ENCODE data around the gene CFAP251. TPM values are rescaled to one million over a fixed set of nuclear protein-coding genes. Genes with fewer than 3 reads are reported as not detected.

CFAP251 gene
- total and polyA plus RNA-seq, 3 donors from 2014 or later: 29.0 to 56.1 (median 41.5) TPM

DNA sequence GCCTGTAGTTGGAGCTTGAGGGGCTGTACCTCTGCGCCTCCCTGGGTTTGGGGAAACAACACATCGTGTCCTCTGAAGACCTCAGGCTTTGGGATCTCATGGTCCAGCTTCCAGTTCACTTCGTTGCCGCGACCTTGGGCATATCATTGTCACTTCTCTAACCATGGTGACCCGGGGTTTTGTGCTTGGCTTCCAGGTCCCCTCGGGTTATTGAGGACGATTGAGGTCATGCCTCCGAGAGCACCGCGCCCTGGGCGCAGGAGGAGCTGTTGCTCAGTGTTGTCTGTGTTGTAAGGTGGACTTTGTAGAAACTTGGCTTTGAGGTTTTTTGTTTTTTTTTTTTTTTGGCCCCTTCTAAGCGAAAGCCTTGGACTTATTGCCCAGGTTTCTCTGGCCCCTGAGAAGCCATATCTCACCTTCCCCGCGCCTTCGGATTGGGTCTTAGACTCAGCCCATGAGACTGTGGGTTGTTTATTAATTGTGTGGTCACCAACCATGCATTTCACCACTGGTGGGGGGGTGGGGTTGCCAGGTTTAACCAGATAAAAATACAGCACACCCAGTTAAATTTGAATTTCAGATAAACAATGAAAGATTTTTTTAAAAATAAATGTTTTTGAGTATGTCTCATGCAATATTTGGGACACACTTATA, 105.9 kb downstream of the CFAP251 start:
- WGBS, 2 donors: 33 to 46% methylated on average over 16 of the region's 16 CpGs

DNA sequence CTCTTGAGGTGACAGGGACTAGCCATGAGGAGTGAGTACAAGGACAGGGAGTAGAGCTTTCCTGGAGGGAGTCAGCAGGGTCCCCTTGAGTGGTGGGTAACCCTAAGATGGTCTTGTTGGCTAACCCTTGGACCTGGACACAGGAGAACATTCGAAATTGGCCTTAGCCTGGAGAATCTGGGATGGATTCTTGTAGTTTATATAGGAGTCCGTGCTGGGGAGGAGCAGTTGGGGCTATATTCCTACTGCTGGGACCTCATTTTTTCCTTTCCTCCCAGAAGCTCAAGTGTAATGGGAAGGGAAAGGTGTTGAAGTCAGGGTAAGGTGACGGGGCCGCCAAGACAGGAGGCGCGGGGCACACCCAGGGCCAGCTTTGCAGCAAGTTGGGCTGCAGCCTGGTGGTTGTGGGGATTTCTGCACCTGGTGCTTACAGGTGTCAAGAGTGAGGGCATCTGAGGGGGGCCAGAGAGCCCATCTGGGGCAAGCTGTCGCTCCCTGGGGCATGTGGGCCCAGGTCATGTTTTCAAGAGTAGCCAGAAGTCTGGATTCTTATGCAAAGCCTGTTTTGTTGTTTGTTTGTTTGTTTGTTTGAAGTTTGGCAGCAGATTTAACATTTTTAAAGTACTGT, 108.4 kb downstream of the CFAP251 start:
- no peaks in the 10 kb centered on the region for H3K9me3 ChIP-seq
- WGBS, 2 donors: 97 to 99% methylated on average over 7 of the region's 7 CpGs
- H3K36me3 ChIP-seq (ENCODE audit: low read depth, missing control alignments): no peaks in the 10 kb centered on the region
- no peak for DNase-seq
- peaks cover 14% of the 10 kb centered on the region for H3K4me1 ChIP-seq
- no peaks in the 10 kb centered on the region for H3K27me3 ChIP-seq
- H3K27ac ChIP-seq: no peak overlapping the region
- no peak overlapping the region for H3K4me3 ChIP-seq
- intact Hi-C loops (cut with DNase I; ENCODE audit: low total_unique reads): loop anchor here (10.0 kb wide), 1 partner anchor 102 kb away; no protein-coding TSS in a partner anchor
- no peak for TF ChIP-seq POLR2A (IDR thresholded peaks at IDR 0.05)
- TF ChIP-seq, protein P1, sequence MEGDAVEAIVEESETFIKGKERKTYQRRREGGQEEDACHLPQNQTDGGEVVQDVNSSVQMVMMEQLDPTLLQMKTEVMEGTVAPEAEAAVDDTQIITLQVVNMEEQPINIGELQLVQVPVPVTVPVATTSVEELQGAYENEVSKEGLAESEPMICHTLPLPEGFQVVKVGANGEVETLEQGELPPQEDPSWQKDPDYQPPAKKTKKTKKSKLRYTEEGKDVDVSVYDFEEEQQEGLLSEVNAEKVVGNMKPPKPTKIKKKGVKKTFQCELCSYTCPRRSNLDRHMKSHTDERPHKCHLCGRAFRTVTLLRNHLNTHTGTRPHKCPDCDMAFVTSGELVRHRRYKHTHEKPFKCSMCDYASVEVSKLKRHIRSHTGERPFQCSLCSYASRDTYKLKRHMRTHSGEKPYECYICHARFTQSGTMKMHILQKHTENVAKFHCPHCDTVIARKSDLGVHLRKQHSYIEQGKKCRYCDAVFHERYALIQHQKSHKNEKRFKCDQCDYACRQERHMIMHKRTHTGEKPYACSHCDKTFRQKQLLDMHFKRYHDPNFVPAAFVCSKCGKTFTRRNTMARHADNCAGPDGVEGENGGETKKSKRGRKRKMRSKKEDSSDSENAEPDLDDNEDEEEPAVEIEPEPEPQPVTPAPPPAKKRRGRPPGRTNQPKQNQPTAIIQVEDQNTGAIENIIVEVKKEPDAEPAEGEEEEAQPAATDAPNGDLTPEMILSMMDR (IDR thresholded peaks at IDR 0.05): no peak

More for the DNA sequence above, 105.9 kb downstream of the CFAP251 start:
- TF ChIP-seq, protein P1 (IDR thresholded peaks at IDR 0.05): no peak
- TF ChIP-seq POLR2A (IDR thresholded peaks at IDR 0.05): no peak
- DNase-seq: peak; percentile 29
- Histone ChIP-seq H3K4me1 (peaks cover 7% of the 10 kb centered on the region), H3K36me3 (ENCODE audit: low read depth, missing control alignments) (no peaks in the 10 kb centered on the region), H3K27me3 (no peaks in the 10 kb centered on the region), H3K27ac (peak overlapping the region; percentile 75 to 90), H3K4me3 (peak overlapping the region; percentile 55 to 59), H3K9me3 (no peaks in the 10 kb centered on the region)
- intact Hi-C loops (cut with DNase I; ENCODE audit: low total_unique reads): loop anchor here (10.0 kb wide), 1 partner anchor 99 kb away; no protein-coding TSS in a partner anchor

DNA sequence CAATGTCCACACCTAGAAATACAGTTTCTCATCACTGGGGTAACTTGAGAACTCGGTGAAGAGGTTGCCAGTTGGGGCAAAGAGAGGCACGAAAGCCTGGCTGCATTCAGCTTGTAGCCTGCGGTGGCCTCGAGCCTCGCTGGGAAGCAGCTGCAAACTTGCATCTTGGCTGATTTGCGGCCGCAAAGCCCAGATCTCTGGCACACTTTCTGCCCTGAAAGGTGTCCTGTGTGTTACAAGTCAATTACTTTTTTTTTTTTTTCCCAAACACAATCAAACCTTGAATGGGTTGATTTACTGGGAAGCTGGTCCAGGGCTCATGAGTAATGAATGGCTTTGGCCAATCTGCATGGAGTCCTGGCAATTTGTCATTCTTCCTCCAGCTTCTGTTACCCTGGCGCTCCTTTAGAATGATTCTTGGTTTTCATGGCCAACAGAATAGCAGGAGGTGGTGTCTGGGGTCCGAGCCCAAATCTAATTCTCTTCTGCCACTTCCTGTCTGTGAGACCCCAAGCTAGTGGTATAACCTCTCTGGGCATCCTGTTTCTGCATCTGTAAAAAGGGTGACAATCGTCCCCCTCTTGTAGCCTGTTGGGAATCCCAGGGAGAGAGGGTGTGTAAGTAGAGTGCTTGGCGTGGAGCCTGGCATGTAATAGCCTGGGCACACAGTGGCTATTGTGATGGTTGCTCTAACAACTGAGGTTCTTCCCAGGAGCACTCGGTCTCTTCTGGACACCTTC, 109.9 kb downstream of the CFAP251 start:
- intact Hi-C loops (cut with DNase I; ENCODE audit: low total_unique reads): loop anchor here (10.0 kb wide), 1 partner anchor 104 kb away; no protein-coding TSS in a partner anchor
- Histone ChIP-seq H3K27me3 (no peaks in the 10 kb centered on the region), H3K27ac (no peak overlapping the region), H3K4me1 (peaks cover 14% of the 10 kb centered on the region), H3K9me3 (no peaks in the 10 kb centered on the region), H3K36me3 (ENCODE audit: low read depth, missing control alignments) (no peaks in the 10 kb centered on the region), H3K4me3 (no peak overlapping the region)
- 80 to 85% methylated on average over 12 of the region's 12 CpGs for WGBS, 2 donors
- no peak for DNase-seq
- no peak for TF ChIP-seq POLR2A (IDR thresholded peaks at IDR 0.05)
- TF ChIP-seq, protein P1 (IDR thresholded peaks at IDR 0.05): no peak

DNA sequence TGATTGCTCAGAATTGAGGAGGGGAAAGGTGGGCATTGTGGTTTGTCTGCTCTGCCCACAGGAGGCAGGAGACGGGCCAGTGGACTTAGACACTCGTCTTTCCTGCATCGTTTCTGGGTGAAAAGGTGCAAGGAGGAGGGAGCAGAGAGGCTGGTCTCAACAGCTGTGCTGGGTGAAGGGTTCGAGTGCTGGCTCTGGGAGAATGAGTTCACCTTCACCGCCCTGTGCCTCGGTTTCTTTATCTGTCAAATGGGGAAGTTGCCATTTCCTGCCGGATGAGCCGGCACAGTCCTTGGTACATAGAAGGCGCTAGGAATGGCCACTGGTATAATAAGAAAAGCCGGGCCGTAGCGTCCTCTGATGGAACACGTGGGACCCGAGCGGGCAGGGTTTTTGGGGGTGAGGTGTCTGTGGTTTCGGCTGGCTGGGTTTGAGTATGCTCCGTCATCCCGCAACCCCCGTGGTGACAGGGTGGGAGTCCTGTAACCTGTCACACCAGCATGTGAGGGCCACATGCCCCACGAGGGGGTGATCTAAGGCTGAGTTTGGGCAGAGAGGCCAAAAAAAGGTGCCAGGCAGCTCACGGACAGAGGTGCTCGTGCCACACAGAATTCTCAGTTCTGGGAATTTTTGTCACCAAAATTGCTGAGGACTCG, 110.6 kb downstream of the CFAP251 start:
- no peaks in the 10 kb centered on the region for H3K36me3 ChIP-seq (ENCODE audit: low read depth, missing control alignments)
- no peak overlapping the region for H3K4me3 ChIP-seq
- intact Hi-C loops (cut with DNase I; ENCODE audit: low total_unique reads): loop anchor here (10.0 kb wide), 1 partner anchor 104 kb away; no protein-coding TSS in a partner anchor
- no peaks in the 10 kb centered on the region for H3K27me3 ChIP-seq
- peaks cover 14% of the 10 kb centered on the region for H3K4me1 ChIP-seq
- 89 to 92% methylated on average over 19 to 23 of the region's 23 CpGs for WGBS, 2 donors
- no peaks in the 10 kb centered on the region for H3K9me3 ChIP-seq
- no peak for TF ChIP-seq POLR2A (IDR thresholded peaks at IDR 0.05)
- DNase-seq: no peak
- H3K27ac ChIP-seq: no peak overlapping the region
